Activated CD4-positive, alpha-beta T cell treated with anti-CD3 and anti-CD28 coated beads, Interleukin-2, Interleukin-6, amounts not matched to agents 100 ng/mL and 50 ng/mL, durations not matched to agents 16 hours and 8 hours (primary cell): ENCODE data around the gene SYT8.

ENCODE experiments used
- DNase-seq: peaks from one replicate; pipeline ENCODE4 v3.0.0-alpha.2; 2020

Gene SYT8

DNA sequence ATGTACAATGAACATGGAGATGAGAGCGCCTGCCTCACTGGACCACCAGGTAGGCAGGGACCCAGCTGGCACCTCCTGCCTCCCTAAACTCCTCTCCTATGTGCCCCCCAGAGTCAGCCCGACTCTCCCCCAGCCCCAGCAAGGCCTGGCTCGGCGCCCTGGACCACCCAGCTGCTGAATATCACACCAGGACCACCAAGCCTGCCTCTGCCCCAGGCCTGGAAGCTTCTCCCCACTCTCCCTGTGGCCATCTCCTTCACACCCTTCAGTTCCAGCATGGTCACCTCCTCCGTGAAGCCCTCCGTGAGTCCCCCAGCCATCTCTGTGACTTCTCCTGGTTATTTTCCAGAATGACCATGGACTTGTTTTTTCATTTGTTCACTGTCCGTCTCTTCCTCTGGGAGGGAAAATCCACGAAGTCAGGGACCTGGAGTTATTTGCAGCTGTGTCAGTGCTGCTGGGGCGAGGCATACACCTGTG lies 11.7 kb downstream of the SYT8 start:
- no peak for DNase-seq

DNA sequence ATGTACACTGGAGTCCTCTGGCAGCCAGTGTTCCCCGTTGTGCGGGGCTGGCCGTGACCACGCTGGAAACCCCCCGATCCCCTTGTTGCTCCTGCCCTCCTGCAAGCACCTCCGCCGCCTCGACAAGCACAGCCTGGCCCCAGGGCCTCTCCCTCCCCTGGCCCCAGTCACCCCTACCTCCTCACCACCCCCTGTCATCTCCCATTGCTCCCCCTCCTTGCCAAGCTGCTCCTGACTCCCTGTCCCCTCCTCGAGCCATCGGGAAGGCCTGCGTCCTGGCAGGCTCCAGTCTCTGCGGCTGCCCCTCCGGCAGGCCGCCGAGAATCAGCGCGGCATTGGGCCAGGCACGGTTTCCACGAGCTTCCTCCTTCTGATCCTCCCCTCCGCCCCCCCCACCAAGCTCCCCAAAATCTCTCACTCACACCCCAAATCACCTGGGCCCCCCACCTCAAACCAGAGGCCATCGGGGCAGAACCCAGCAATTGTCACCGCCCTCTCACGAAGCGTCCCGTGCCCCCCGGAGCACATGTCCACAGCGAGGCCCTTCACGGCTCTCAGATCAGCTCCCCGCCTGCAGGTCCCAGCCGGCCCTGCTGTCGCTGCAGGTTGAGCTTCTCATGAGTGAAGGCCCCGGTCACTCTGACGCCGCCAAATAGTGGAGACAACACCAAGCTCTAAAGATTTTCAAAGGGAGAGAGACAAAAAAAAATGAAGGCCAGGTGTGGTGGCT lies 12.4 kb downstream of the SYT8 start:
- no peak for DNase-seq

DNA sequence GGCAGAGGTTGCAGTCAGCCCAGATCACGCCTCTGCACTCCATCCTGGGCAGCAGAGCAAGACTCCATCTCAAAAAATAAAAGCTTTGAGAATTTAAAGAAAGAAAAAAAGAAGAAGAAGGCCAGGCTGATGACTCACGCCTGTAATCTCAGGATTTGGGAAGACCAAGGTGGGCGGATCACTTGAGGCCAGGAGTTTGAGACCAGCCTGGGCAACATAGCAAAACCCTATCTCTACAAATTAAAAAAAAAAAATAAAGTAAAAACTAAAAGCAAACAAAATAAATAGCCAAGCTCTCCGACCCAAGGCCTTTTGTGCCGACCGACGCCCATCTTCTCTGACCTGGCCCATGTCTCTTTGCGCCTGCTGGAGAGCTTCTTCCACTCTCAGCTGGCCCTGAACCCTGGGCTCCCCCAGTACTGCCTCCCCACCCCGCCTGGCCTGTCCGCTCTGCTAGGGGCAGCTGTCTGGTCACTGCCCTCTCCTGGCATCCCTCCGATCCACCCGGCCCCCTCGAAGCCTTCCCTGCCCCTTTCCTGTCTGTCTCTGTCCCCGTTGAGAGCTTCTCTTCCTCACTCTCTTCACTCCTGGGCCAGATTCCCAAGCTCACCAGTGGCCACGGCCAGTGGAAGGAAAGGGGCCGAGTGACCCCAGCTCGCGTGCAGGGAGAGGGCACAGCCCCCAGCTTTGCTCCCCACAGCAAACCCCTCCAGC lies 13.3 kb downstream of the SYT8 start:
- DNase-seq, result no peak

GRCh38 chr11:1848640-1849430 lies 14.0 kb downstream of the SYT8 start:
- DNase-seq, result no peak

DNA sequence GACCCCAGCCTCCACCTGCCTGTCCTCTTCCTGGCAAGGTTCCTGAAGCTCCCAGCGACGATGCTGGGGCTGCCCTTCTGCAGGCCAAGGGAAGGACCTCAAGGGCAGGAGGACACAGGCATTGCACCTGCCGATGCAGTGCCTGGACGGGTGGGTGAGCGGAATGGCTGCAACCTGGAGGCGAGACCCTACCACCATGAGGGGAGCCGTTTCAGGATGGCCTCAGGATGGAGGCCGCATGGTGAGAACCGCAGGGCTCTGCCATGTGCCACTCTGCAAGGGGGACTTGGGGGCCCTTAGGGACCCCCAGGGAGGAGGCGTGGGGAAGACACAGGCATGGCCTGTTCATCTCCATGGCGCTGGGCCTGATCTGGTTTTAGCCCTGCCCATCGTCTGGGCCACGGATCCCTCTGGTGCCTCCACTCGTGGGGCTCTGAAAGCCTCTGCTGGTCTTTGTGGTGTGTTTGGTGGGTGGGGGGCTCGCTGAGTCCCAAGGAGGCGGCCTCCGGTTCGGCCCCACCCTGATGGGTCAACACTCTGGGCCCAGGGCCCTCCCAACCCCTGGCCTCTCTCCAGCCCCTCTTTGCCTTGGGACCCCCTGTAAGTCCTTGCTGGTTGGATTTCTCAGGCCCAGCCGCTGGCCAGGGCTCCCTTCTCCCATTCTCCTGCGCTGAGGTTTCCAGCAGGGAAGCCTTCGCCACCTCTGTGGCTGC lies 16.8 kb downstream of the SYT8 start:
- DNase-seq, result no peak

DNA sequence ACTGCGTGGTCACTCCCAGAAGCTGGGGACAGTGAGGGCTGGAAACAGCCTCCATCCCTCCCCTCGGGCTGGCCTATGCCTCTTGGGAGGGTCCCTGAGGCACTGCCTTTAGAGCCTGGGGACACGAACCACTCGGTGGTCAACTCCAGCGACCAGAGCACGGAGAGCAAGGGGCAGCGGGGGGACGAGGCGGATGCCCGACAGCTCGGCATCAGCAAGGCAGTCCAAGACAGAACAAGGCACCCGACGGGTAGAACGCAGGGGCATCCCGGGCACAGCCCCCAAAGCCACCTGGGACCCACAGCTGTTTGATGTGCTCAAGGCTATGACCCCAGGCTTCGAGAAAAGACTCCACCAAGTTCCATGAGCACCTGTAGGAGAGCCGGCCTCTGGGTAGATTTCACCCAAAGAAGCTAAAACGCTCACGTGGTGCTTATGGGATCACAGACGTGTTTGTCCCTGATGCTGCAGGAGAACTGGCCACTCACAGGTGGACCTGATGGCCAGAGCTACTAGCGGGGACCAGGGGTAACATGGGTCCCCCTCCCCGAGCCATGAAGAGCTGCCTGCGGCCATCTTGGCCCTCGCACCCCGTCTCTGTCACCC lies 17.6 kb downstream of the SYT8 start:
- no peak for DNase-seq

- peak; percentile 94 for DNase-seq
Observed at GRCh38 chr11:1852877-1853276, 18.1 kb downstream of the SYT8 start, which contains the start of gene LSP1. Gene LSP1, plus strand, starts transcription at chr11:1853084. Its CDS starts 61 bp downstream, at chr11:1853145.

GRCh38 chr11:1853376-1854131 lies 18.8 kb downstream of the SYT8 start:
- peak; percentile 30 for DNase-seq

- peak; percentile 40 for DNase-seq
Observed at GRCh38 chr11:1854132-1854948, 19.6 kb downstream of the SYT8 start.

GRCh38 chr11:1854949-1855885 lies 20.4 kb downstream of the SYT8 start:
- DNase-seq, result peak; percentile 78

DNA sequence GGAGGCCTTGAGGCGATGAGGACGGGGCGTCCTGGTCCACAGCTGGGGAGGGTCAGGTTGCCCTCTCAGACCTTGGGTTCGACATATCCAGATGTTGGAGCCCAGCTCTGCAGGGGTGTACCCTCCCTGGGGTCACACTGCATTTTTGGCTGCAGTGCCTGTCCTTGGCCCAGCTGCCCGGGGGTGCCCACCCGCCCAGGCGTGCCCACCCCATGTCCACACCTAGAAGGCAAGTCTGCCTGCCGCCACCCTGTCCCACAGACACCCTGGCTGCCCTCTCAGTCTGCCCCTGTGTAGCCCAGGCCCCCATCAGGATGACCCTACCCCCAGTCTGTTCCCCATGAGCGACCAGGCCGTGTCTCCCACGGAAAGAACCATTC lies 21.1 kb downstream of the SYT8 start:
- no peak for DNase-seq

DNA sequence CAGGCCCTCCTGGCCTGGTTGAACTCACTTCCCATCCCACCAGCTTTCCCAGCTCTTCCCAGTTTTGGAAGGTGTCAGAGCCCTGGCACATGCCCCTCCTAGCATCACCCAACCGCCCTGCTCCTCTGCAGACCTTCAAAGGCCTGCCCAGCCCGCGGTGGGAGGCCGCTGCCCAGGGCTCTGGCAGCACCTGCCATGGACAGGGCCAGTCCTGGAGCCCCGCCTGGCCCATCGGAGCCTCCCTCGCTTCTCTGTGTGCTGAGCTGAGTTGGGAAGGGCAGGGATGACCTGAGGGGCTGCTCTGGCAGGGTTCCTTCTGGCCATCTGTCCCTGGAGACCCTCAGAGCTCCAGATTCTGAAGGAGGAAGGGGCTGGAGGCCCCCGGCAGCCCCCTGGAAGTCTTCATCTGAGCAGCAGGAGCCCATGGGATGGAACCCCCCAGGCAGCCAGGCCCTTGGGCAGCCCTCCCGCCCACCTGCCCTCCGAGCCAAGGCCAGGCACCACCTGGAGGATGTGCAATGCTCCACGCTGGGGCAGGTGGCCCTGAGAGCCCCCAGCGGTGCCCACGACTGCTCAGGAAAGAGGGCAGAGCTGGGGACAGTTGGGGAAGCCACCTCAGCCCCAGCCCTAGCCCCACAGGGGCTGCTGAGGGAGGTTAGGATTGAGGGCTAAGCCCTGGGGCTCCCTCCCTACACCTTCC lies 21.7 kb downstream of the SYT8 start:
- no peak for DNase-seq

GRCh38 chr11:1857064-1857463 lies 22.3 kb downstream of the SYT8 start:
- DNase-seq, result no peak

- DNase-seq, result no peak
Observed at GRCh38 chr11:1858154-1858553, 23.4 kb downstream of the SYT8 start.

GRCh38 chr11:1858576-1858975 lies 23.8 kb downstream of the SYT8 start:
- no peak for DNase-seq

DNA sequence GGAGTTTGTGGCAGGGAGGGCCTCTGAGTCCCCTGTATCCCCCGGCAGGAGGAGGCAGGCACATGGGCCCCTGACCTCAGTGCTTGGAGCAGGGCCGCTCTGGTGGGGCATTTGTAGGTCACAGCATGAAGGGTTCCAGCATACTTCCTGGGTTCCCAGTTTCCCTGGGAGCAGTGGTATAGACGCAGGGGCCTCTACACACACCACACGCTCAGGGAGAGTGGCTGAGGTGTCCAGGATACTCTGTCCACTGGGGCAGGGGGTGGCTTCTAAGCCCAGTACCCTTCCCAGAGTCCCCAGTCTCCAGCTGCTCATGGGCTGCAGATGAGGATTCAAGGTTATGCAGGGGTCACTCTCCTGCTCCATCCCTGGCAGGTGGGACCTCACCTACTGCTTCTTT lies 24.2 kb downstream of the SYT8 start:
- no peak for DNase-seq

DNA sequence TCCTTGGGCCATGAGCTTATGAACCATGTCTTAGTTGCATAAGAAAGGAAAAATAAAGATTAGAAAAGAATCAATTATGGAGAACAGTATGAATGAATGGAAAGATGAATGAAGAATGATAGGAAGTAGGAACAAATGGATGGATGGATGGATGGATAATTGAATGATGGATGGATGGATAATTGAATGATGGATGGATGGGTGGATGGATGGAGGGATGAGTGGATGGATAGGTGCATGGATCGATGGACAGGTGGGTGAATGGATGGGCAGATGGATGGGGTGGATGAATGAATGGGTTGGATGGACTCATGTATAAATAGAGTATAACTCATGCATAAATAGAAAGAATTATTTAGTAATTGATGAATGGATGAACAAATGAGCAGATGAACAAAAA lies 25.3 kb downstream of the SYT8 start:
- DNase-seq, result no peak

GRCh38 chr11:1861435-1862411 lies 26.9 kb downstream of the SYT8 start:
- no peak for DNase-seq
